Smooth muscle cell (in vitro differentiated cells): Measurements from ENCODE around the gene CDC6. TPM values are rescaled to one million over a fixed set of nuclear protein-coding genes. Genes with fewer than 3 reads are reported as not detected.

Source experiments
- DNase-seq: peaks from one replicate; lab custom pipeline; 2025; ENCODE audit not compliant: unreplicated experiment; lab: John Stamatoyannopoulos, UW
- H2AFZ ChIP-seq: fragments of 200-600 bp; sonication (generic); 2 replicates; pipeline ENCODE4 v1.6.0; 2016; ENCODE audit warnings: antibody characterized with exemption, low read depth, mild to moderate bottlenecking
- H3F3A ChIP-seq: fragments of 200-600 bp; sonication (generic); 2 replicates; pipeline ENCODE4 v1.6.0; 2017; ENCODE audit warnings: antibody characterized with exemption, low read depth
- H3K27ac ChIP-seq: fragments of 200-600 bp; sonication (generic); 2 replicates; pipeline ENCODE4 v1.5.1; 2016; ENCODE audit warnings: low read depth, mild to moderate bottlenecking
- H3K27me3 ChIP-seq: fragments of 200-600 bp; sonication (generic); 2 replicates; pipeline ENCODE4 v1.6.1; 2016; ENCODE audit warnings: low read depth, mild to moderate bottlenecking
- H3K36me3 ChIP-seq: fragments of 200-600 bp; sonication (generic); 2 replicates; pipeline ENCODE4 v1.5.1; 2016; ENCODE audit warnings: low read depth
- H3K4me1 ChIP-seq: fragments of 200-600 bp; sonication (generic); 2 replicates; pipeline ENCODE4 v1.5.1; 2016; ENCODE audit warnings: low read depth
- H3K4me2 ChIP-seq: fragments of 200-600 bp; sonication (generic); 2 replicates; pipeline ENCODE4 v1.6.0; 2016; ENCODE audit warnings: mild to moderate bottlenecking
- H3K4me3 ChIP-seq: fragments of 200-600 bp; sonication (generic); 2 replicates; pipeline ENCODE4 v1.5.1; 2016; ENCODE audit warnings: mild to moderate bottlenecking
- H3K79me2 ChIP-seq: fragments of 200-600 bp; sonication (generic); 2 replicates; pipeline ENCODE4 v1.6.0; 2016; ENCODE audit warnings: low read depth, mild to moderate bottlenecking
- H3K9ac ChIP-seq: fragments of 200-600 bp; sonication (generic); 2 replicates; pipeline ENCODE4 v1.6.0; 2016; ENCODE audit warnings: low read depth
- H3K9me3 ChIP-seq: fragments of 200-600 bp; sonication (generic); replicated peaks from 2 replicates; pipeline ENCODE4 v1.5.1; 2016; ENCODE audit warnings: low read depth
- H4K20me1 ChIP-seq: fragments of 200-600 bp; sonication (generic); 2 replicates; pipeline ENCODE4 v1.6.0; 2016; ENCODE audit warnings: low read depth
- CTCF ChIP-seq: fragments of 200-600 bp; sonication (generic); IDR thresholded peaks from 2 replicates; pipeline ENCODE4 v1.5.1; 2017; ENCODE audit warnings: borderline replicate concordance, mild to moderate bottlenecking, antibody characterized with exemption; ENCODE audit not compliant: insufficient read depth, poor library complexity, severe bottlenecking
- WGBS: methylation state at CpG from one replicate; pipeline ENCODE4 v1.1.7; 2016; ENCODE audit warnings: low lambda C conversion rate; 5-methylcytosine and 5-hydroxymethylcytosine counted together
- polyA plus RNA-seq: library from polyadenylated mRNA; unstranded; fragments of >200 nt; fragmentation: Nextera tagmentation; extraction: Ambion mirVana; gene quantifications from 2 replicates; pipeline ENCODE4 v1.2.1, GENCODE V29; 2016
- total RNA-seq: library from RNA; depleted of rRNA; stranded (reverse); fragments of >200 nt; gene quantifications from 2 replicates; pipeline ENCODE4 v1.2.3, GENCODE V29; 2014

The CDC6 gene
- total and polyA plus RNA-seq, 2 experiments from 2014 or later: 5.5 to 15.1 TPM

DNA sequence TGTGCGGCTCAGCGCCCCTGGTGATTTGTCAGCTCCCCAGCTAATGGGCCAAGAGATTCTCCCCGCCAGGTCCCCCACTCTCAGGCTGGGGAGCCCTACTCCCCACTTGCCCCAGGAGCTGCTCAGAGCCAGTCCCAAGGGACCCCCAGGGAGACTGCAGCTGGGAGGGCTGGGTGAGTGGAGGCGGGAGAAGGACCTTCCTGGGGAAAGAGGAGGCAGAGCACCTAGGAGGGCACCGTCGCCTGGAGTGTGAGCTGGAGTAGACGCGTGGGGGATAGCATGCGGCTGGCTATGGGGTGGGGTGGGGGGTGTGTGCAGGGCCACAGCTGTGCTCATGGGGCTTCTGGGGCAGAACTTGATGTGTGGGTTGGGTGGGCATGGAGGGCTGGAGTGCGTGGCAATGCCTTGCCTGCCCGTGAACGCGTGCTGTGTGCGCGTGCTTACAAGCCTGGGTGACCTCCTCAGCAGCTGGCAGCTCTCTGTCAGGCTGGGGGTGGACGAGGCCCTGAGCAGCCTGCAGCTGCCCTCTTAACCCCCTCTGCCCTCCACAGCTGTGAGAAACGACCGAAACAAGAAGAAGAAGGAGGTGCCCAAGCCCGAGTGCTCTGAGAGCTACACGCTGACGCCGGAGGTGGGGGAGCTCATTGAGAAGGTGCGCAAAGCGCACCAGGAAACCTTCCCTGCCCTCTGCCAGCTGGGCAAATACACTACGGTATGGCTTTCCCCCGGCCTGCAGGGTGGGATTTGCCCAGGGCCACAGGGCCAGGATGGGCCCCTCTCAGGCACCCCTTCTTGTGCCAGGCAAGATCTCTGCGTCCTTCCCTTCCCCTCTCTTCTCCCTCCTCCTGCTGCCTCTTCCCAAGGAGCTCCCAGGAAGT lies 63.9 kb downstream of the CDC6 start:
- Histone ChIP-seq H3K4me1 (peaks cover 31% of the 10 kb centered on the region), H3K9me3 (no peaks in the 10 kb centered on the region), H3K36me3 (no peaks in the 10 kb centered on the region), H3K27me3 (no peaks in the 10 kb centered on the region), H3K4me2 (no peak overlapping the region), H3K27ac (no peak overlapping the region), H3F3A (no peaks in the 10 kb centered on the region), H3K9ac (no peak overlapping the region), H3K4me3 (no peak overlapping the region), H3K79me2 (peaks cover 27% of the 10 kb centered on the region), H4K20me1 (peaks cover 48% of the 10 kb centered on the region), H2AFZ (no peak overlapping the region)
- 79% methylated on average over 27 of the region's 27 CpGs for WGBS
- no peak for DNase-seq
- TF ChIP-seq CTCF: no peak

DNA sequence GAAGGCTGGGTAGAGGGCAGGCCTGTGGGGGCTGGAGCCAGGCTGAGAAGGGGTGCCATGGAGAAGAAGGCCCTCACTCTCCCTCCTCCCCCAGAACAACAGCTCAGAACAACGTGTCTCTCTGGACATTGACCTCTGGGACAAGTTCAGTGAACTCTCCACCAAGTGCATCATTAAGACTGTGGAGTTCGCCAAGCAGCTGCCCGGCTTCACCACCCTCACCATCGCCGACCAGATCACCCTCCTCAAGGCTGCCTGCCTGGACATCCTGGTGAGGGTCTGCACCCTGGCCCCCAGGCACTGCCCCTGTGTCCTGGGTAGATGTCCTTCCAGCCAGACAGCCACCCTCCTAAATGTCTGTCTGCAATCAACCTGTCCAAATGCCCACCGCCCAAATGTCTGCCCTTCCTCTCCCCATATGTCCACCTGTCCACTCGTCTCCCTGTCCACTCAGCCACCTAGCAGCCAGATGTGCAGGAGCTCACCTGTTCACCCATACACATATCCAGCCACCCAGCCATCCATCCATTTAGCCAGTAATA lies 64.6 kb downstream of the CDC6 start:
- 99% methylated on average over 7 of the region's 7 CpGs for WGBS
- no peak overlapping the region for H3K27ac ChIP-seq
- no peak for DNase-seq
- no peak for TF ChIP-seq CTCF
- H3K79me2 ChIP-seq: peaks cover 20% of the 10 kb centered on the region
- peaks cover 24% of the 10 kb centered on the region for H3K4me1 ChIP-seq
- H3K9me3 ChIP-seq: no peaks in the 10 kb centered on the region
- H3K36me3 ChIP-seq: no peaks in the 10 kb centered on the region
- H3K4me2 ChIP-seq: no peak overlapping the region
- H3K4me3 ChIP-seq: no peak overlapping the region
- no peak overlapping the region for H3K9ac ChIP-seq
- H3F3A ChIP-seq: no peaks in the 10 kb centered on the region
- H3K27me3 ChIP-seq: no peaks in the 10 kb centered on the region
- no peak overlapping the region for H2AFZ ChIP-seq
- peaks cover 41% of the 10 kb centered on the region for H4K20me1 ChIP-seq

DNA sequence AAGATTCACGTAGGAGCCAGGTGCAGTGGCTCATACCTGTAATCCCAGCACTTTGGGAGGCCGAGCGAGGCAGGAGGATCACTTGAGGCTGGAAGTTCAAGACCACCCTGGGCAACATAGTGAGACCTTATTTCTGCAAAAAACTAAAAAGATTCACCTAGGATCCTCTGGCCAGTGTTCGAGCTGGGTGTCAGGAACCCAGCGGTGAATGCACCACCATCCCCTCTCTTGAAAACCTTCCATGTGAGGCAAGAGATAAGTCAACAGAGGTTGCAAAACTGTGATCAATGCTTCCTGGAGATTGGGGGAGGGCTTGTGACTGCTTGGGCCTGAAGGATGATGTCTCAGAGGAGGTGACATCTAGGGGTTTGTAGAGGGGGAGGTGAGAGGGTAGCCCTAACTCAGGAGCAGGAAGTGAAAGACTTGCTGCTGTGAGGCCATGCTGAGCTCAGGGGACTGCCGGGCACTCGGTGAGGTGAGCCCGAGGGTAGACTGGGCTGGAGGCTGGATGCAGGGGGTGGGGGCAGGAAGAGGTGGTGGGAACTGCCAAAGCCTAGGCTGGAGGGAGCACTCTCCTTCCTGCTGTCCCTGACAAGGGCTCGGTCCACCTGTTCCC lies 65.2 kb downstream of the CDC6 start:
- Histone ChIP-seq H3F3A (no peaks in the 10 kb centered on the region), H3K4me1 (peaks cover 18% of the 10 kb centered on the region), H3K36me3 (no peaks in the 10 kb centered on the region), H3K27me3 (no peaks in the 10 kb centered on the region), H3K27ac (no peak overlapping the region), H3K79me2 (peaks cover 14% of the 10 kb centered on the region), H3K9ac (no peak overlapping the region), H3K4me2 (no peak overlapping the region), H3K4me3 (no peak overlapping the region), H4K20me1 (peaks cover 35% of the 10 kb centered on the region), H2AFZ (no peak overlapping the region), H3K9me3 (no peaks in the 10 kb centered on the region)
- 91% methylated on average over 8 of the region's 9 CpGs for WGBS
- no peak for TF ChIP-seq CTCF
- DNase-seq: no peak

Other genes with a start within 250 kb of the CDC6 start
- gene MED24, start 233.5 kb upstream of the CDC6 start, total RNA-seq: 68.2 and 76.9 TPM in 2 replicates
- gene MED24, start 233.5 kb upstream of the CDC6 start, polyA plus RNA-seq: 74.9 and 77.2 TPM in 2 replicates
- 15.6 and 25.4 TPM in 2 replicates for gene THRA, start 224.9 kb upstream of the CDC6 start, total RNA-seq
- 17.6 and 21.2 TPM in 2 replicates for gene THRA, start 224.9 kb upstream of the CDC6 start, polyA plus RNA-seq
- 6.0 and 12.5 TPM in 2 replicates for gene NR1D1, start 187.3 kb upstream of the CDC6 start, total RNA-seq
- gene NR1D1, start 187.3 kb upstream of the CDC6 start, polyA plus RNA-seq: 18.4 and 19.5 TPM in 2 replicates
- 74.9 and 79.0 TPM in 2 replicates for gene MSL1, start 165.9 kb upstream of the CDC6 start, total RNA-seq
- 24.6 and 26.0 TPM in 2 replicates for gene MSL1, start 165.9 kb upstream of the CDC6 start, polyA plus RNA-seq
- 25.6 and 33.3 TPM in 2 replicates for gene CASC3, start 147.3 kb upstream of the CDC6 start, total RNA-seq
- gene CASC3, start 147.3 kb upstream of the CDC6 start, polyA plus RNA-seq: 54.2 and 59.5 TPM in 2 replicates
- gene RAPGEFL1, start 110.4 kb upstream of the CDC6 start, total RNA-seq: 2.6 and 4.0 TPM in 2 replicates
- gene RAPGEFL1, start 110.4 kb upstream of the CDC6 start, polyA plus RNA-seq: 3.1 and 6.9 TPM in 2 replicates
- 6.5 and 6.7 TPM in 2 replicates for gene WIPF2, start 68.6 kb upstream of the CDC6 start, total RNA-seq
- 13.9 and 19.6 TPM in 2 replicates for gene WIPF2, start 68.6 kb upstream of the CDC6 start, polyA plus RNA-seq
- 13.6 and 22.5 TPM in 2 replicates for gene RARA, start 21.3 kb downstream of the CDC6 start, total RNA-seq
- 21.6 and 22.1 TPM in 2 replicates for gene RARA, start 21.3 kb downstream of the CDC6 start, polyA plus RNA-seq
- gene GJD3, start 76.9 kb downstream of the CDC6 start, total RNA-seq: not detected in 2 replicates
- gene GJD3, start 76.9 kb downstream of the CDC6 start, polyA plus RNA-seq: 0.27 and 0.30 TPM in 2 replicates
- gene TOP2A, start 130.0 kb downstream of the CDC6 start, total RNA-seq: 42.3 and 45.5 TPM in 2 replicates
- gene TOP2A, start 130.0 kb downstream of the CDC6 start, polyA plus RNA-seq: 15.4 and 26.2 TPM in 2 replicates
- gene IGFBP4, start 155.6 kb downstream of the CDC6 start, total RNA-seq: 63.8 and 91.0 TPM in 2 replicates
- gene IGFBP4, start 155.6 kb downstream of the CDC6 start, polyA plus RNA-seq: 305 and 413 TPM in 2 replicates
- 0.63 and 1.2 TPM in 2 replicates for gene TNS4, start 213.7 kb downstream of the CDC6 start, total RNA-seq
- gene TNS4, start 213.7 kb downstream of the CDC6 start, polyA plus RNA-seq: 0.13 and 3.3 TPM in 2 replicates